H1 (cell line): ENCODE results near the gene KRT81. TPM values are rescaled to one million over a fixed set of nuclear protein-coding genes. Genes with fewer than 3 reads are reported as not detected.
A peak's percentile ranks its signal among the peaks of the same experiment; 100 is the strongest.

Source experiments
- CTCF ChIA-PET: fragments of 300-600 bp; sonication (Branson Sonifier 250); formaldehyde crosslinking; loops from one replicate; lab custom pipeline; 2021; ENCODE audit not compliant: partially characterized antibody; lab: Charles Lee
- POLR2A ChIA-PET: fragments of 300-600 bp; sonication (Branson Sonifier 250); formaldehyde crosslinking; loops from one replicate; lab custom pipeline; 2021; ENCODE audit warnings: inconsistent platforms; ENCODE audit not compliant: partially characterized antibody; lab: Charles Lee
- DNase-seq, 2 experiments: peaks; one replicate each; pipeline versions ENCODE4 v3.0.0 to v3.0.0-alpha.2; 2010 to 2022; ENCODE audit warnings: low spot score in 2 of 2, low read depth in 1 of 2, mixed read lengths in 1 of 2
- FAIRE-seq: peaks from 2 replicates; lab custom pipeline; 2011; peaks lifted over from hg19 to GRCh38; lab: Jason Lieb, UNC
- H2AFZ ChIP-seq: 2 replicates; pipeline ENCODE4 v1.8.1; 2012; ENCODE audit warnings: low read length, inconsistent platforms
- H2AK5ac ChIP-seq: 2 replicates; pipeline ENCODE4 v1.6.1; 2013; ENCODE audit warnings: low read depth, low read length
- H2BK120ac ChIP-seq: replicated peaks from 2 replicates; pipeline ENCODE3; 2013; ENCODE audit warnings: low read depth, low read length, inconsistent platforms
- H2BK12ac ChIP-seq: 2 replicates; pipeline ENCODE4 v1.6.1; 2013; ENCODE audit warnings: low read depth, low read length
- H2BK15ac ChIP-seq: 2 replicates; pipeline ENCODE4 v1.6.1; 2013; ENCODE audit warnings: low read length
- H2BK20ac ChIP-seq: 2 replicates; pipeline ENCODE4 v1.6.1; 2013; ENCODE audit warnings: low read length
- H2BK5ac ChIP-seq: 2 replicates; pipeline ENCODE4 v1.6.1; 2013; ENCODE audit warnings: low read depth, low read length
- H3K14ac ChIP-seq: 2 replicates; pipeline ENCODE4 v1.6.1; 2013; ENCODE audit warnings: inconsistent platforms; ENCODE audit not compliant: insufficient read length
- H3K18ac ChIP-seq: 2 replicates; pipeline ENCODE4 v1.6.1; 2013; ENCODE audit warnings: low read length; ENCODE audit errors: extremely low read depth
- H3K23ac ChIP-seq: 2 replicates; pipeline ENCODE4 v1.6.1; 2013; ENCODE audit warnings: inconsistent platforms; ENCODE audit not compliant: insufficient read length
- H3K23me2 ChIP-seq: 2 replicates; pipeline ENCODE4 v1.6.1; 2013; ENCODE audit warnings: low read depth, low read length
- H3K27ac ChIP-seq: 2 replicates; pipeline ENCODE4 v1.6.1; 2011; ENCODE audit warnings: low read depth, low read length, inconsistent platforms
- H3K27me3 ChIP-seq, 4 experiments: replicated peaks in 1 of 4; 1 replicate in 1 of 4; 2 replicates in 3 of 4; pipeline versions ENCODE4 v1.6.1 to v1.8.1; 2011 to 2013; ENCODE audit warnings: low read length in 3 of 4, mild to moderate bottlenecking in 3 of 4, inconsistent platforms in 2 of 4, mixed read lengths in 2 of 4, moderate library complexity in 1 of 4; ENCODE audit not compliant: control insufficient read depth in 3 of 4, insufficient read depth in 3 of 4; ENCODE audit errors: extremely low read depth in 1 of 4
- H3K36me3 ChIP-seq, 4 experiments: 2 replicates each; pipeline versions ENCODE4 v1.6.1 to v1.8.1; 2011 to 2013; ENCODE audit warnings: mild to moderate bottlenecking in 4 of 4, low read length in 3 of 4, moderate library complexity in 2 of 4, control low read depth in 1 of 4, inconsistent platforms in 1 of 4; ENCODE audit not compliant: insufficient read depth in 4 of 4, control insufficient read depth in 2 of 4
- H3K4ac ChIP-seq: replicated peaks from 2 replicates; pipeline ENCODE3; 2013; ENCODE audit warnings: low read length, low read depth, mixed read lengths, inconsistent platforms; ENCODE audit not compliant: insufficient read length
- H3K4me1 ChIP-seq, 4 experiments: replicated peaks in 1 of 4; 1 replicate in 1 of 4; 2 replicates in 3 of 4; pipeline versions ENCODE4 v1.6.1 to v1.8.1; 2011 to 2013; ENCODE audit warnings: low read length in 3 of 4, inconsistent platforms in 2 of 4, mixed read lengths in 1 of 4; ENCODE audit not compliant: insufficient read depth in 4 of 4, control insufficient read depth in 3 of 4
- H3K4me2 ChIP-seq, 2 experiments: 2 replicates each; pipeline versions ENCODE4 v1.6.1 to v1.8.1; 2011 to 2013; ENCODE audit warnings: low read depth in 2 of 2, low read length in 2 of 2, control low read depth in 1 of 2, inconsistent platforms in 1 of 2, mild to moderate bottlenecking in 1 of 2; ENCODE audit not compliant: insufficient read depth in 1 of 2
- H3K4me3 ChIP-seq, 4 experiments: fragments of 200-600, 300-600 bp in 1 of 4; sonication (generic), shearing (Covaris generic), sonication (Bioruptor Twin) in 1 of 4; 2 replicates each; pipeline versions ENCODE4 v1.5.1 to v1.8.1; 2011 to 2016; ENCODE audit warnings: low read length in 4 of 4, low read depth in 3 of 4, control low read depth in 2 of 4, inconsistent platforms in 2 of 4, mild to moderate bottlenecking in 2 of 4, mixed read lengths in 1 of 4, moderate library complexity in 1 of 4; ENCODE audit not compliant: insufficient read depth in 2 of 4; ENCODE audit errors: extremely low read depth in 1 of 4
- H3K56ac ChIP-seq: replicated peaks from 2 replicates; pipeline ENCODE3; 2013; ENCODE audit warnings: low read depth, mild to moderate bottlenecking, mixed read lengths, low read length, inconsistent platforms; ENCODE audit not compliant: insufficient read length
- H3K79me1 ChIP-seq: 2 replicates; pipeline ENCODE4 v1.6.1; 2013; ENCODE audit warnings: low read depth, low read length, control low read depth
- H3K79me2 ChIP-seq, 2 experiments: 2 replicates each; pipeline versions ENCODE4 v1.6.1 to v1.8.1; 2012 to 2013; ENCODE audit warnings: low read length in 2 of 2, mild to moderate bottlenecking in 2 of 2, inconsistent platforms in 1 of 2; ENCODE audit not compliant: insufficient read depth in 2 of 2, control insufficient read depth in 1 of 2
- H3K9ac ChIP-seq, 4 experiments: replicated peaks in 1 of 4; 1 replicate in 1 of 4; 2 replicates in 3 of 4; pipeline versions ENCODE4 v1.6.1 to v1.8.1; 2011 to 2013; ENCODE audit warnings: low read depth in 3 of 4, low read length in 3 of 4, control low read depth in 2 of 4, mild to moderate bottlenecking in 2 of 4, moderate library complexity in 2 of 4, inconsistent platforms in 1 of 4; ENCODE audit errors: extremely low read depth in 1 of 4
- H3K9me3 ChIP-seq, 2 experiments: 2 replicates each; pipeline versions ENCODE4 v1.6.1 to v1.8.1; 2012 to 2013; ENCODE audit warnings: mild to moderate bottlenecking in 2 of 2, moderate library complexity in 2 of 2, control low read depth in 1 of 2, inconsistent platforms in 1 of 2, low read depth in 1 of 2, low read length in 1 of 2, mixed read lengths in 1 of 2; ENCODE audit not compliant: insufficient read depth in 2 of 2
- H4K20me1 ChIP-seq, 2 experiments: replicated peaks in 1 of 2; 2 replicates each; pipeline versions ENCODE3 to v1.8.1; 2011 to 2013; ENCODE audit warnings: inconsistent platforms in 2 of 2, low read length in 2 of 2, mild to moderate bottlenecking in 1 of 2; ENCODE audit not compliant: insufficient read depth in 2 of 2, control insufficient read depth in 1 of 2
- H4K5ac ChIP-seq: 2 replicates; pipeline ENCODE4 v1.6.1; 2013; ENCODE audit warnings: low read length, low read depth, mixed read lengths, inconsistent platforms; ENCODE audit not compliant: insufficient read length
- H4K8ac ChIP-seq: 2 replicates; pipeline ENCODE4 v1.8.0; 2013; ENCODE audit warnings: mild to moderate bottlenecking, moderate library complexity, low read length, inconsistent platforms; ENCODE audit not compliant: insufficient read depth; ENCODE audit errors: extremely low read depth
- H4K91ac ChIP-seq: replicated peaks from 2 replicates; pipeline ENCODE3; 2013; ENCODE audit warnings: low read length, mixed read lengths, inconsistent platforms; ENCODE audit not compliant: insufficient read length
- CBX5 ChIP-seq: fragments of 300-800, 300-1000 bp; sonication (generic); IDR thresholded peaks from 2 replicates; pipeline ENCODE4 v1.7.1; 2016; ENCODE audit warnings: antibody characterized with exemption, low read length, low read depth
- CEBPB ChIP-seq: IDR thresholded peaks from 2 replicates; pipeline ENCODE4 v1.6.1; 2012; ENCODE audit warnings: low read depth, low read length
- HDAC2 ChIP-seq, 2 experiments: fragments of 300-600 bp in 1 of 2; sonication (generic) in 1 of 2; IDR thresholded peaks; 2 replicates each; pipeline ENCODE4 v1.6.1; 2011 to 2012; ENCODE audit warnings: low read depth in 2 of 2, low read length in 2 of 2, mild to moderate bottlenecking in 2 of 2, moderate library complexity in 2 of 2, borderline replicate concordance in 1 of 2, inconsistent platforms in 1 of 2
- JUND ChIP-seq: IDR thresholded peaks from 2 replicates; pipeline ENCODE4 v1.6.1; 2011; ENCODE audit warnings: mild to moderate bottlenecking, improper control_type of control experiment, low read length
- KDM5A ChIP-seq: fragments of 200-600 bp; IDR thresholded peaks from 2 replicates; pipeline ENCODE4 v1.7.1; 2012; ENCODE audit warnings: mild to moderate bottlenecking, low read length, inconsistent platforms, mixed read lengths
- POU5F1 ChIP-seq: IDR thresholded peaks from 2 replicates; pipeline ENCODE4 v1.6.1; 2011; ENCODE audit warnings: low read depth, mild to moderate bottlenecking, low read length, moderate library complexity
- RNF2 ChIP-seq: fragments of 200-900, 300-1000 bp; sonication (generic); IDR thresholded peaks from 2 replicates; pipeline ENCODE4 v1.7.1; 2016; ENCODE audit warnings: borderline replicate concordance, low read depth, mild to moderate bottlenecking, antibody characterized with exemption, low read length; ENCODE audit not compliant: poor library complexity, severe bottlenecking; ENCODE audit errors: missing control alignments
- SIN3A ChIP-seq, 2 experiments: IDR thresholded peaks in 1 of 2; conservative IDR thresholded peaks in 1 of 2; 2 replicates each; pipeline ENCODE4 v1.6.1; 2011 to 2012; ENCODE audit warnings: low read length in 2 of 2, improper control_type of control experiment in 1 of 2, low read depth in 1 of 2, mild to moderate bottlenecking in 1 of 2
- SP2 ChIP-seq: IDR thresholded peaks from 2 replicates; pipeline ENCODE4 v1.6.1; 2012; ENCODE audit warnings: mild to moderate bottlenecking, low read length, inconsistent platforms
- WGBS, 2 experiments: shearing (Covaris generic) in 1 of 2; methylation state at CpG; one replicate each; pipeline versions ENCODE4 v1.1.6 to v1.1.7; 2013 to 2015; ENCODE audit warnings: low lambda C conversion rate in 2 of 2, mixed read lengths in 2 of 2, inconsistent platforms in 1 of 2, low coverage in 1 of 2, missing lambda C conversion rate in 1 of 2; ENCODE audit not compliant: insufficient replicate concordance in 2 of 2, insufficient coverage in 1 of 2, insufficient read length in 1 of 2; ENCODE audit errors: extremely low coverage in 1 of 2, missing lambda C conversion rate in 1 of 2; 5-methylcytosine and 5-hydroxymethylcytosine counted together
- polyA plus RNA-seq, 7 experiments: library from polyadenylated mRNA; depleted of rRNA in 3 of 7; stranded (reverse) in 5 of 7; unstranded in 2 of 7; fragments of >200 nt in 5 of 7; fragments of 200-250 nt in 2 of 7; gene quantifications; 1 replicate in 5 of 7; 2 replicates in 1 of 7; 4 replicates in 1 of 7; pipeline versions ENCODE4 v1.2.1 to v1.2.3, GENCODE V29; 2011 to 2013; ENCODE audit warnings: missing spikeins in 2 of 7, mixed read lengths in 2 of 7
- total RNA-seq: library from RNA; stranded (reverse); fragmentation: NEBNext Ultra II Directional; extraction: Animal tissue kit (Norgen Biotek cat#: 25700); gene quantifications from 2 replicates; pipeline ENCODE4 v1.2.1, GENCODE V29; 2021

KRT81 gene
- total and polyA plus RNA-seq, 2 of the 8 experiments (the other 6 are each of a cell fraction or from before 2014, with no cell fraction given): not detected

DNA sequence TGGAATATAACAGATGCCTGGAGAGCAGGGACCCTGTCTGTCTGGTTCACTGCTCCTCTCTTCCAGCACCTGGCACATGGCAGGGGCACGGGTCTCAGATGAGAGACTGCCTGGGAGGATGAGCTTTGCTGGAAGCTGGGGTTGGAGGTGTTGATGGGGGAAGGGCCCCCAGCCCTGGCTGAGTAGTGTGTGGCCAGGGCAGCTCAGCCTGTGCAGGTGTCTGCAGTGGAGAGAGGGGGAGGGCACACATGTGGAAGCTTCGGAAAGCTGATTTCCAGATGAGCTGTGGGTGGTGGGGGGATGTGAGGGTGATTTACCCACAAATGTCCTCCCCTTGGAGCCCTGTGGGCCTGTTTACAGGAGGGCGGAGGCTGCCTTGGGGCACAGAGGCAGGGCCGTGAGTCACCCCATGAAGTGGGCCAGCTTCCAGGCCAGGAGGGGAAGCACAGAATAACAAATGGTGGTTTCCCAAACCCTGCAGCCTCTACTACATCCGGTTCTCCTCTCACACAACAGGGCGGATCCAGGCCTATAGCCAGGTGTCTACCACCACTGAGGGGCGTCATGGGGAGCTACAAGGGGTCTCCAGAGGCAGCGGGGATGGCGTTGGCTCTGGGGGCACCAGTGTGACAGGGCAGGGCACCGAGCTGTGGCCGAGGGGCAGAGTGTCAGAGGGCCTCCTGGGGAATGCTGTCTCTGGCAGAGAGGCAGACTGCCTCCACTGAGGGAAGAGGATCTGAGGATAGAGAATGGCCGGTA is 47.3 kb downstream of the KRT81 start:
- CTCF ChIA-PET: interaction anchor here (0.8 to 17.6 kb wide), 19 partner anchors 8 to 223 kb away, joined by 3 to 151 read pairs (median 5); no protein-coding TSS in a partner anchor
- no peak overlapping the region for H3K27ac ChIP-seq
- H2AFZ ChIP-seq: no peak overlapping the region
- no peak for DNase-seq
- no peaks in the 10 kb centered on the region for H3K79me1 ChIP-seq
- no peak overlapping the region for H3K56ac ChIP-seq
- H2BK120ac ChIP-seq: no peak overlapping the region
- peak overlapping the region; percentile 44; the same call in 1 of the 2 replicates for H2BK5ac ChIP-seq
- H3K36me3 ChIP-seq: no peaks in the 10 kb centered on the region
- POLR2A ChIA-PET: interaction anchor here (1.0 kb wide), 1 partner anchor 11 kb away, joined by 4 read pairs; the partner anchor contains the start of gene KRT7
- H2BK12ac ChIP-seq: no peak overlapping the region
- H2AK5ac ChIP-seq: no peak overlapping the region
- no peak overlapping the region for H3K4me2 ChIP-seq
- H3K18ac ChIP-seq: no peak overlapping the region; the same call in 1 of the 2 replicates
- H3K9ac ChIP-seq: no peak overlapping the region
- H4K5ac ChIP-seq: no peak overlapping the region
- no peak for TF ChIP-seq SP2
- no peak for TF ChIP-seq KDM5A
- no peak for TF ChIP-seq HDAC2 (IDR thresholded peaks at IDR 0.05; ENCODE audit: borderline replicate concordance in 1 of 2, low read depth in 2 of 2, low read length in 2 of 2)
- no peak for TF ChIP-seq POU5F1
- TF ChIP-seq CBX5: no peak
- TF ChIP-seq JUND: no peak
- no peak for TF ChIP-seq CEBPB
- no peak for TF ChIP-seq RNF2
- TF ChIP-seq SIN3A (conservative IDR thresholded peaks at IDR 0.05 in 1 of 2, IDR thresholded peaks at IDR 0.05 in 1 of 2; ENCODE audit: low read depth in 1 of 2, low read length in 2 of 2): no peak
- H3K23ac ChIP-seq: no peak overlapping the region
- no peak overlapping the region for H4K91ac ChIP-seq
- no peak overlapping the region for H3K4me3 ChIP-seq
- peaks cover 0 to 6% (median 3%) of the 10 kb centered on the region in 4 experiments; a peak in 4 of 7 replicates for H3K27me3 ChIP-seq
- no peaks in the 10 kb centered on the region for H3K79me2 ChIP-seq
- H4K8ac ChIP-seq: no peak overlapping the region
- H3K4me1 ChIP-seq: peaks cover 0 to 9% (median 5%) of the 10 kb centered on the region in 4 experiments; a peak in 3 of 7 replicates
- no peaks in the 10 kb centered on the region; the same call in 1 of the 2 replicates for H3K23me2 ChIP-seq
- WGBS, 2 experiments: 89% methylated on average over 12 of the region's 12 CpGs; no CpG with 5 or more reads in 1 of the 2 experiments
- no peaks in the 10 kb centered on the region for H4K20me1 ChIP-seq
- no peak overlapping the region for H3K14ac ChIP-seq
- no peaks in the 10 kb centered on the region for H3K9me3 ChIP-seq
- H2BK15ac ChIP-seq: peak overlapping the region; percentile 16; the same call in 1 of the 2 replicates
- FAIRE-seq: no peak
- H3K4ac ChIP-seq: no peak overlapping the region
- no peak overlapping the region for H2BK20ac ChIP-seq
